WTC11 (cell line): ENCODE results near the gene SNX25. TPM values are rescaled to one million over a fixed set of nuclear protein-coding genes. Genes with fewer than 3 reads are reported as not detected.

ENCODE experiments used
- ATAC-seq: fragments of 200-7000 bp; cut with Tn5 transposase; 2 replicates; pipeline ENCODE4 v1.10.0; 2021; ENCODE audit warnings: mild to moderate bottlenecking, moderate library complexity
- CTCF ChIA-PET: fragments of 300-600 bp; sonication (Branson Sonifier 250); formaldehyde crosslinking; loops from one replicate; lab custom pipeline; 2021; ENCODE audit warnings: antibody characterized with exemption; lab: Charles Lee
- POLR2A ChIA-PET: fragments of 350-600 bp; sonication (Branson Sonifier 250); formaldehyde crosslinking; loops from one replicate; lab custom pipeline; 2021; ENCODE audit warnings: antibody characterized with exemption; lab: Charles Lee
- DNase-seq: peaks from one replicate; pipeline ENCODE4 v3.0.0; 2021; ENCODE audit warnings: low spot score
- H3K27ac Mint-ChIP-seq: 2 replicates; pipeline ENCODE4 v1.8.0; 2021; ENCODE audit warnings: mixed read lengths
- H3K27me3 Mint-ChIP-seq: 2 replicates; pipeline ENCODE4 v1.8.0; 2021; ENCODE audit warnings: low read depth, mild to moderate bottlenecking, moderate library complexity, mixed read lengths
- H3K36me3 Mint-ChIP-seq: 2 replicates; pipeline ENCODE4 v1.8.0; 2021; ENCODE audit warnings: mixed read lengths
- H3K4me1 Mint-ChIP-seq: 2 replicates; pipeline ENCODE4 v1.8.0; 2022; ENCODE audit warnings: mixed read lengths
- H3K4me3 Mint-ChIP-seq: 2 replicates; pipeline ENCODE4 v1.8.0; 2021; ENCODE audit warnings: mild to moderate bottlenecking, moderate library complexity, mixed read lengths
- H3K9me3 Mint-ChIP-seq: 2 replicates; pipeline ENCODE4 v1.8.0; 2021; ENCODE audit warnings: mixed read lengths
- ATF1 ChIP-seq: sonication (generic); formaldehyde crosslinking; IDR thresholded peaks from 2 replicates; pipeline ENCODE4 v1.8.1; 2023; ENCODE audit warnings: mild to moderate bottlenecking, moderate library complexity, missing genetic modification reagents
- HMGA2 ChIP-seq: fragments of 250-450 bp; sonication (Bioruptor Pico); IDR thresholded peaks from 2 replicates; pipeline ENCODE4 v1.4.0; 2021; ENCODE audit warnings: mild to moderate bottlenecking, moderate library complexity
- NFYB ChIP-seq: sonication (generic); formaldehyde crosslinking; conservative IDR thresholded peaks from 2 replicates; pipeline ENCODE4 v1.8.0; 2022; ENCODE audit warnings: low read depth, missing genetic modification reagents
- PRDM15 ChIP-seq: sonication (generic); formaldehyde crosslinking; IDR thresholded peaks from 2 replicates; pipeline ENCODE4 v1.8.0; 2022; ENCODE audit warnings: missing genetic modification reagents
- RORB ChIP-seq: fragments of 250-450 bp; sonication (Bioruptor Pico); IDR thresholded peaks from 2 replicates; pipeline ENCODE4 v1.9.0; 2021; ENCODE audit warnings: mild to moderate bottlenecking
- ZNF263 ChIP-seq: sonication (generic); formaldehyde crosslinking; IDR thresholded peaks from 2 replicates; pipeline ENCODE4 v1.8.1; 2022; ENCODE audit warnings: low read depth, mild to moderate bottlenecking, moderate library complexity, missing genetic modification reagents
- ZNF281 ChIP-seq: sonication (generic); formaldehyde crosslinking; IDR thresholded peaks from 2 replicates; pipeline ENCODE4 v1.8.0; 2023; ENCODE audit warnings: mild to moderate bottlenecking, missing genetic modification reagents
- ZNF317 ChIP-seq: sonication (generic); formaldehyde crosslinking; IDR thresholded peaks from 2 replicates; pipeline ENCODE4 v1.8.1; 2023; ENCODE audit warnings: low read depth, mild to moderate bottlenecking, moderate library complexity, missing genetic modification reagents, borderline replicate concordance
- ZNF416 ChIP-seq: fragments of 250-450 bp; sonication (Bioruptor Pico); IDR thresholded peaks from 2 replicates; pipeline ENCODE4 v1.9.0; 2021; ENCODE audit warnings: mild to moderate bottlenecking, inconsistent platforms
- ZNF423 ChIP-seq: fragments of 250-450 bp; sonication (Bioruptor Pico); IDR thresholded peaks from 2 replicates; pipeline ENCODE4 v2.1.2; 2022; ENCODE audit warnings: mild to moderate bottlenecking, moderate library complexity
- ZNF532 ChIP-seq: fragments of 250-450 bp; sonication (Bioruptor Pico); IDR thresholded peaks from 2 replicates; pipeline ENCODE4 v1.9.0; 2021; ENCODE audit warnings: mild to moderate bottlenecking, borderline replicate concordance
- ZNF671 ChIP-seq: fragments of 250-450 bp; sonication (Bioruptor Pico); IDR thresholded peaks from 2 replicates; pipeline ENCODE4 v1.8.0; 2021; ENCODE audit warnings: mild to moderate bottlenecking
- total RNA-seq: library from RNA; stranded (reverse); gene quantifications from 3 replicates; pipeline ENCODE4 v1.2.3, GENCODE V29; 2021
- TF ChIP-seq, protein P1 (sequence below): sonication (generic); formaldehyde crosslinking; IDR thresholded peaks from 2 replicates; pipeline ENCODE4 v1.8.1; 2023; ENCODE audit warnings: mild to moderate bottlenecking, missing genetic modification reagents, borderline replicate concordance

The SNX25 gene
- total RNA-seq, 1 experiment from 2014 or later: 16.9 TPM

GRCh38 chr4:185247151-185247550 is 37.8 kb downstream of the SNX25 start (continued):
- TF ChIP-seq PRDM15 (CRISPR knock-in tag) (no peak), RORB (CRISPR knock-in tag) (no peak)

GRCh38 chr4:185248393-185249039 is 39.1 kb downstream of the SNX25 start:
- no peak for TF ChIP-seq NFYB (CRISPR knock-in tag)
- no peak for TF ChIP-seq ZNF416 (CRISPR knock-in tag)
- TF ChIP-seq ZNF671 (CRISPR knock-in tag): no peak
- no peak for TF ChIP-seq RORB (CRISPR knock-in tag)
- TF ChIP-seq ZNF532: no peak
- no peak for TF ChIP-seq ATF1 (CRISPR knock-in tag)
- TF ChIP-seq ZNF281: no peak
- no peak for TF ChIP-seq ZNF423 (CRISPR knock-in tag)
- TF ChIP-seq ZNF263: no peak
- no peak for TF ChIP-seq ZNF317 (CRISPR knock-in tag)
- TF ChIP-seq HMGA2 (CRISPR knock-in tag): no peak
- TF ChIP-seq, protein P1, sequence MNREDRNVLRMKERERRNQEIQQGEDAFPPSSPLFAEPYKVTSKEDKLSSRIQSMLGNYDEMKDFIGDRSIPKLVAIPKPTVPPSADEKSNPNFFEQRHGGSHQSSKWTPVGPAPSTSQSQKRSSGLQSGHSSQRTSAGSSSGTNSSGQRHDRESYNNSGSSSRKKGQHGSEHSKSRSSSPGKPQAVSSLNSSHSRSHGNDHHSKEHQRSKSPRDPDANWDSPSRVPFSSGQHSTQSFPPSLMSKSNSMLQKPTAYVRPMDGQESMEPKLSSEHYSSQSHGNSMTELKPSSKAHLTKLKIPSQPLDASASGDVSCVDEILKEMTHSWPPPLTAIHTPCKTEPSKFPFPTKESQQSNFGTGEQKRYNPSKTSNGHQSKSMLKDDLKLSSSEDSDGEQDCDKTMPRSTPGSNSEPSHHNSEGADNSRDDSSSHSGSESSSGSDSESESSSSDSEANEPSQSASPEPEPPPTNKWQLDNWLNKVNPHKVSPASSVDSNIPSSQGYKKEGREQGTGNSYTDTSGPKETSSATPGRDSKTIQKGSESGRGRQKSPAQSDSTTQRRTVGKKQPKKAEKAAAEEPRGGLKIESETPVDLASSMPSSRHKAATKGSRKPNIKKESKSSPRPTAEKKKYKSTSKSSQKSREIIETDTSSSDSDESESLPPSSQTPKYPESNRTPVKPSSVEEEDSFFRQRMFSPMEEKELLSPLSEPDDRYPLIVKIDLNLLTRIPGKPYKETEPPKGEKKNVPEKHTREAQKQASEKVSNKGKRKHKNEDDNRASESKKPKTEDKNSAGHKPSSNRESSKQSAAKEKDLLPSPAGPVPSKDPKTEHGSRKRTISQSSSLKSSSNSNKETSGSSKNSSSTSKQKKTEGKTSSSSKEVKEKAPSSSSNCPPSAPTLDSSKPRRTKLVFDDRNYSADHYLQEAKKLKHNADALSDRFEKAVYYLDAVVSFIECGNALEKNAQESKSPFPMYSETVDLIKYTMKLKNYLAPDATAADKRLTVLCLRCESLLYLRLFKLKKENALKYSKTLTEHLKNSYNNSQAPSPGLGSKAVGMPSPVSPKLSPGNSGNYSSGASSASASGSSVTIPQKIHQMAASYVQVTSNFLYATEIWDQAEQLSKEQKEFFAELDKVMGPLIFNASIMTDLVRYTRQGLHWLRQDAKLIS (CRISPR knock-in tag): no peak
- POLR2A ChIA-PET: no interaction called here
- ATAC-seq (no peak), DNase-seq (no peak)
- CTCF ChIA-PET: no interaction called here
- Mint-ChIP-seq H3K9me3 (no peaks in the 10 kb centered on the region), H3K27me3 (no peaks in the 10 kb centered on the region), H3K4me3 (no peak overlapping the region), H3K4me1 (peaks cover 16% of the 10 kb centered on the region), H3K36me3 (peaks cover 8% of the 10 kb centered on the region), H3K27ac (no peak overlapping the region)
